Effector memory CD4-positive, alpha-beta T cell (primary cell): ENCODE measurements around the gene BRAT1.

Experiments
- DNase-seq, 3 donors: peaks; one replicate each; pipeline ENCODE4 v3.0.0-alpha.2; 2020
- H3K27ac ChIP-seq: 2 replicates; pipeline ENCODE4 v1.7.0; 2013; ENCODE audit warnings: mild to moderate bottlenecking, low read length, moderate library complexity; ENCODE audit not compliant: insufficient read depth, poor library complexity, severe bottlenecking
- H3K27me3 ChIP-seq: replicated peaks from 2 replicates; pipeline ENCODE4 v1.7.0; 2013; ENCODE audit warnings: mild to moderate bottlenecking, low read length; ENCODE audit not compliant: insufficient read depth, control insufficient read depth, poor library complexity, severe bottlenecking
- H3K36me3 ChIP-seq: 2 replicates; pipeline ENCODE4 v1.7.0; 2013; ENCODE audit warnings: mild to moderate bottlenecking, low read length, moderate library complexity; ENCODE audit not compliant: control insufficient read depth, insufficient read depth
- H3K4me1 ChIP-seq: 2 replicates; pipeline ENCODE4 v1.7.0; 2013; ENCODE audit warnings: low read length, mild to moderate bottlenecking; ENCODE audit not compliant: control insufficient read depth, insufficient read depth, poor library complexity, severe bottlenecking
- H3K4me3 ChIP-seq: 2 replicates; pipeline ENCODE4 v1.7.0; 2013; ENCODE audit warnings: low read length, low read depth, mild to moderate bottlenecking; ENCODE audit not compliant: insufficient read depth, poor library complexity, severe bottlenecking
- H3K9me3 ChIP-seq: 2 replicates; pipeline ENCODE4 v1.7.0; 2013; ENCODE audit warnings: mild to moderate bottlenecking, low read length, moderate library complexity; ENCODE audit not compliant: control insufficient read depth

Gene BRAT1

DNA sequence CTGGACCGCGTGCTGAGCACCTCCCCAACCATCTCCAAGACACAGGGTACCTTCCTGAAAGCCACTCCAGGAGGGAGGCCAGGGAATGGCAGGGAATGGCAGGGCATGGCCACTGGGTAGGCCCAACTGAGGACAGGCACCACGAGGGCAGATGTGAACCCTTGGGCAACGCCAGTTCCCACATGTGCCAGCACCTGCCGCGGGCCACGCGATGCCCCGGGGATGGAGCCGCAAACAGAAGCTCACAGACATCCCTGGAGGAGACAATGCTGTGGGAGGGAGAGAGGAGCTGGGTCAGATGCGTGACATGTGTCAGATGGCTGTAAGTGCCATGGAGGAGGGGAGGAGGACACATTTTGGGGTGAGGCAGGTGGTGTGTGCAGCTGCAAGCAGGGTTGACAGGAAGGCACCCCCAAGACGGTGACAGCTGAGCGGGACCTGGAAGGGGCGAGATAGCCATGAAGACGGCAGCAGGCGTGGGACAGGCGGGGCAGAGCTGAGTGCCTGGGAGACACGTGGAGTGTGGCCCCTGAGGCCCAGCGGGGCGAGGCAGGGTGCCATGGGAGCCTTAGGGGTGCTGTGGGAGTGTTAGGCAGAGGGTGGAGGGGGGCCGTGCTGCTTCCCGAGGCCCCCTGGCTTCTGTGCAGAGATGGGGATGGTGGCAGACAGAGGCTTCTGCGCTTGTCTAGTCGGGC is 31.1 kb upstream of the BRAT1 start:
- no peak for DNase-seq
- H3K4me3 ChIP-seq = no peak overlapping the region
- no peak overlapping the region for H3K27ac ChIP-seq
- no peaks in the 10 kb centered on the region for H3K9me3 ChIP-seq
- H3K27me3 ChIP-seq = no peaks in the 10 kb centered on the region
- no peaks in the 10 kb centered on the region for H3K4me1 ChIP-seq
- H3K36me3 ChIP-seq = peaks cover 5% of the 10 kb centered on the region

GRCh38 chr7:2585446-2585845 is 30.1 kb upstream of the BRAT1 start:
- DNase-seq = no peak
- Histone ChIP-seq H3K27ac (no peak overlapping the region), H3K9me3 (no peaks in the 10 kb centered on the region), H3K4me3 (no peak overlapping the region), H3K36me3 (no peaks in the 10 kb centered on the region), H3K4me1 (no peaks in the 10 kb centered on the region), H3K27me3 (no peaks in the 10 kb centered on the region)

GRCh38 chr7:2583798-2584580 is 28.7 kb upstream of the BRAT1 start:
- no peaks in the 10 kb centered on the region for H3K9me3 ChIP-seq
- no peak for DNase-seq
- no peak overlapping the region for H3K27ac ChIP-seq
- no peaks in the 10 kb centered on the region for H3K27me3 ChIP-seq
- no peaks in the 10 kb centered on the region for H3K36me3 ChIP-seq
- no peaks in the 10 kb centered on the region for H3K4me1 ChIP-seq
- no peak overlapping the region for H3K4me3 ChIP-seq

- no peaks in the 10 kb centered on the region for H3K4me1 ChIP-seq
- no peaks in the 10 kb centered on the region for H3K36me3 ChIP-seq
- no peak overlapping the region for H3K4me3 ChIP-seq
These were observed 26.8 kb upstream of the BRAT1 start for GRCh38 chr7:2582006-2582735.

GRCh38 chr7:2580636-2581035 is 25.3 kb upstream of the BRAT1 start:
- Histone ChIP-seq H3K4me1 (no peaks in the 10 kb centered on the region), H3K4me3 (no peak overlapping the region), H3K27ac (no peak overlapping the region), H3K9me3 (no peaks in the 10 kb centered on the region), H3K36me3 (no peaks in the 10 kb centered on the region), H3K27me3 (no peaks in the 10 kb centered on the region)
- no peak for DNase-seq

More at GRCh38 chr7:2582006-2582735, 26.8 kb upstream of the BRAT1 start:
- no peak for DNase-seq
- Histone ChIP-seq H3K27ac (no peak overlapping the region), H3K27me3 (no peaks in the 10 kb centered on the region), H3K9me3 (no peaks in the 10 kb centered on the region)

DNA sequence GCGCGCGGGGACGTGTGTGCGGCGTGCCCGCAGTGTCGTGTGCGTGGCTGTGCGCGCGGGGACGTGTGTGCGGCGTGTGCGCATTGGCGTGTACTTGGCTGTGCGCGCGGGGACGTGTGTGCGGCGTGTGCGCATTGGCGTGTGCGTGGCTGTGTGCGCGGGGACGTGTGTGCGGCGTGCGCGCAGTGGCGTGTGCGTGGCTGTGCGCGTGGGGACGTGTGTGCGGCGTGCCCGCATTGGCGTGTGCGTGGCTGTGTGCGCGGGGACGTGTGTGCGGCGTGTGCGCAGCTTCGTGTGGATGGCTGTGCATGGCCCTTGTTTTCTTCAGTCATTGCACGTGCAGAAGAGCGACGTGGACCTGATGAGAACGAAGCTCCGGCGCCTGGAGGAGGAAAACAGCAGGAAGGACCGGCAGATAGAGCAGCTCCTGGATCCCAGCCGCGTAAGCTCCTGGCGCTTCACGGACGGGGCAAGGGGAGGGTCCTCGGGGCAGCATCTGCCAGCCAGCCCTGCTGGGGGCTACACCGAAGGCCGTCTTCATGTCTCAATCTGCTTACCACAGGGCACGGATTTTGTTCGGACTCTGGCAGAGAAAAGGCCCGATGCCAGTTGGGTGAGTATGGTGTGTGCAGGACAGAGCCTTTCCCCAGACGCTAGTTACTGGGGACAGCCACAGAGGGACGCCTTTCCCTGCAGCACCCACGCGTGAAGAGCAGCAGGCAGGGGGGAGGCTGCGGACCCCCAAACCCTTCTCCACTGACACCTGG is 22.8 kb upstream of the BRAT1 start:
- no peaks in the 10 kb centered on the region for H3K4me1 ChIP-seq
- H3K27me3 ChIP-seq = no peaks in the 10 kb centered on the region
- no peak for DNase-seq
- no peak overlapping the region for H3K4me3 ChIP-seq
- H3K9me3 ChIP-seq = no peaks in the 10 kb centered on the region
- no peak overlapping the region for H3K27ac ChIP-seq
- no peaks in the 10 kb centered on the region for H3K36me3 ChIP-seq

GRCh38 chr7:2576742-2577491 is 21.6 kb upstream of the BRAT1 start:
- H3K27me3 ChIP-seq = no peaks in the 10 kb centered on the region
- no peak overlapping the region for H3K4me3 ChIP-seq
- DNase-seq = no peak
- H3K36me3 ChIP-seq = no peaks in the 10 kb centered on the region
- H3K27ac ChIP-seq = no peak overlapping the region
- no peaks in the 10 kb centered on the region for H3K9me3 ChIP-seq
- no peaks in the 10 kb centered on the region for H3K4me1 ChIP-seq

DNA sequence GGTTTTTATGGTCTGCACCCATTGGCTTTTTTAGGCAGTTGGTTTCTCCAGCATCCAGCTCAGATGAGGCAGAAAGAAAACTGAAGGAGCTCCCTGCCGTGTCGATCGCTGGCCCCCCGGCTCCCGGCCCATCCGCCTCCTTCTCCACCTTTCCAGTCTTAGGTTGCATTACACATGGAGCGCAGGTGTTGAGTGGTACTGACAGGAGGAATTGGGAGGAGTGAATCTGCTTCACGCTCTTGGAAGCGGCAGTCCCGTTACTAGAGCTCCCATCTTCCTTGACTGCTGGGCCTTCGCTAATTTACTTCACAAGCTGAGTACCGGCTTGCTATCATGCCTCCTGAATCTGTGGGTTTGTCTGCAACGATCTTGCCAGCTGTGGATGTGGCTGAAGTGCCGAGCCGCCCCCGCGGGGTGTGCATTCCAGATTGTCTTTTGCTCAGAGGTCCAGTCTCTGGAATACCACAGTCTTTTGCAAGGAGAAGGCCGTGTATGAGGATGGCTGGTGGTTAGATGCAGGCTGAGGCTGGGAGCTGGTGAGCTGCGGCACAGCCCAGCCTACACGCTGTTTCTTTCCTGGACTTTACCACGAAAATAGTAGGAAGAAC is 20.5 kb upstream of the BRAT1 start:
- Histone ChIP-seq H3K27ac (no peak overlapping the region), H3K4me3 (no peak overlapping the region), H3K9me3 (no peaks in the 10 kb centered on the region), H3K27me3 (no peaks in the 10 kb centered on the region), H3K36me3 (no peaks in the 10 kb centered on the region), H3K4me1 (no peaks in the 10 kb centered on the region)
- DNase-seq = no peak
